ENCODE results near the gene ATP6V0B. TPM values are rescaled to one million over a fixed set of nuclear protein-coding genes. Genes with fewer than 3 reads are reported as not detected.

The ATP6V0B gene
- total RNA-seq, 4 donors from 2014 or later: 87.5 to 218 (median 122) TPM

DNA sequence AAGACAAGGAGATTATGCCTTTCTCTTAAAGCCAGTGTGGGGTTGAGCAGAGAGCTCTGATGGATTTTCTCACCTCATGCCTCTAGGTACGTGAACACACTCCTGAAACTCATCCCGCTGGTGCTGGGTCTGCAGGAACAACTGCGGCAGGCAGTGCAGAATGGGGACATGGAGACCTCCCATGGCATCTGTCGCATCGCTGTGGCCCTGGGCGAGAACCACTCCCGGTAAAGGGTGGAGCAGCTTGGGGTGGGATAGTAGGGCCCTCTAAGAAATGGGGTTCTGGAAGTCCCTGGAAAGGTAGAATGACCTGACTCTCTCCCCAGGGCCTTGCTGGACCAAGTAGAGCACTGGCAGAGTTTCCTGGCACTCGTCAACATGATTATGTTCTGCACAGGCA, 18.5 kb upstream of the ATP6V0B start:
- peaks cover 0 to 45% (median 0%) of the 10 kb centered on the region in 3 donors for H3K36me3 ChIP-seq
- H3K4me3 ChIP-seq: no peak overlapping the region
- TF ChIP-seq, protein P1, sequence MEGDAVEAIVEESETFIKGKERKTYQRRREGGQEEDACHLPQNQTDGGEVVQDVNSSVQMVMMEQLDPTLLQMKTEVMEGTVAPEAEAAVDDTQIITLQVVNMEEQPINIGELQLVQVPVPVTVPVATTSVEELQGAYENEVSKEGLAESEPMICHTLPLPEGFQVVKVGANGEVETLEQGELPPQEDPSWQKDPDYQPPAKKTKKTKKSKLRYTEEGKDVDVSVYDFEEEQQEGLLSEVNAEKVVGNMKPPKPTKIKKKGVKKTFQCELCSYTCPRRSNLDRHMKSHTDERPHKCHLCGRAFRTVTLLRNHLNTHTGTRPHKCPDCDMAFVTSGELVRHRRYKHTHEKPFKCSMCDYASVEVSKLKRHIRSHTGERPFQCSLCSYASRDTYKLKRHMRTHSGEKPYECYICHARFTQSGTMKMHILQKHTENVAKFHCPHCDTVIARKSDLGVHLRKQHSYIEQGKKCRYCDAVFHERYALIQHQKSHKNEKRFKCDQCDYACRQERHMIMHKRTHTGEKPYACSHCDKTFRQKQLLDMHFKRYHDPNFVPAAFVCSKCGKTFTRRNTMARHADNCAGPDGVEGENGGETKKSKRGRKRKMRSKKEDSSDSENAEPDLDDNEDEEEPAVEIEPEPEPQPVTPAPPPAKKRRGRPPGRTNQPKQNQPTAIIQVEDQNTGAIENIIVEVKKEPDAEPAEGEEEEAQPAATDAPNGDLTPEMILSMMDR (IDR thresholded peaks at IDR 0.05): no peak
- no peak for TF ChIP-seq POLR2A (IDR thresholded peaks at IDR 0.05)
- H3K27me3 ChIP-seq: no peaks in the 10 kb centered on the region
- no peak for DNase-seq
- H3K9me3 ChIP-seq: no peaks in the 10 kb centered on the region
- no peaks in the 10 kb centered on the region for H3K4me1 ChIP-seq
- H3K27ac ChIP-seq: no peak overlapping the region

DNA sequence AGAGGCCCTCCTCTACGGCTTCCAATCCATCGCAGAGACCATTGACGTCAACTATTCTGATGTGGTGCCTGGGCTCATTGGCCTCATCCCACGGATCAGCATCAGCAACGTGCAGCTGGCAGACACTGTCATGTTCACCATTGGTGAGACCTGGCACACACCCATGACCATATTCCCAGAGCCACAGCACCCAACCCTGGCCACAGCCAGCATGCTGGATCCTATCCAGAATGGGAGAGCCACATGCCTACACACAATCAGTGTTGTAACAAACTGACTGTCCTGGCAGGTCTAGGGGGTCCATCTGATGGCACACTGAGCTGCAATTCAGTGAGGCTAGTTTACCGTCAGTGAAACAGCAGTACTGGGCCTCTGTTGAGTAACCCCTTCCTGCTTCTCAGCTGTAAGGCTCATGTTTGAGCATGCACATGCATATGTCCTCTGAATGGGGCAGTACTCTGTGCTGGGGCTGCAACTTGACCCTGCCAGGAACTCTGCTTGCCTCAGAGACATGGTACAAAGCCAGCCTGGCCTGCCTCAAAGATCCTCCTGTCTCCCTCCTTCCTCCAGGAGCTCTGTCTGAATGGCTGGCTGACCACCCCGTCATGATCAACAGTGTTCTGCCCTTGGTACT, 17.2 kb upstream of the ATP6V0B start:
- H3K36me3 ChIP-seq: peaks cover 0 to 57% (median 0%) of the 10 kb centered on the region in 3 donors
- H3K27ac ChIP-seq: no peak overlapping the region
- no peaks in the 10 kb centered on the region for H3K27me3 ChIP-seq
- no peak for DNase-seq
- H3K9me3 ChIP-seq: no peaks in the 10 kb centered on the region
- TF ChIP-seq POLR2A (IDR thresholded peaks at IDR 0.05): no peak
- TF ChIP-seq, protein P1 (IDR thresholded peaks at IDR 0.05): no peak
- H3K4me1 ChIP-seq: no peaks in the 10 kb centered on the region
- no peak overlapping the region for H3K4me3 ChIP-seq

DNA sequence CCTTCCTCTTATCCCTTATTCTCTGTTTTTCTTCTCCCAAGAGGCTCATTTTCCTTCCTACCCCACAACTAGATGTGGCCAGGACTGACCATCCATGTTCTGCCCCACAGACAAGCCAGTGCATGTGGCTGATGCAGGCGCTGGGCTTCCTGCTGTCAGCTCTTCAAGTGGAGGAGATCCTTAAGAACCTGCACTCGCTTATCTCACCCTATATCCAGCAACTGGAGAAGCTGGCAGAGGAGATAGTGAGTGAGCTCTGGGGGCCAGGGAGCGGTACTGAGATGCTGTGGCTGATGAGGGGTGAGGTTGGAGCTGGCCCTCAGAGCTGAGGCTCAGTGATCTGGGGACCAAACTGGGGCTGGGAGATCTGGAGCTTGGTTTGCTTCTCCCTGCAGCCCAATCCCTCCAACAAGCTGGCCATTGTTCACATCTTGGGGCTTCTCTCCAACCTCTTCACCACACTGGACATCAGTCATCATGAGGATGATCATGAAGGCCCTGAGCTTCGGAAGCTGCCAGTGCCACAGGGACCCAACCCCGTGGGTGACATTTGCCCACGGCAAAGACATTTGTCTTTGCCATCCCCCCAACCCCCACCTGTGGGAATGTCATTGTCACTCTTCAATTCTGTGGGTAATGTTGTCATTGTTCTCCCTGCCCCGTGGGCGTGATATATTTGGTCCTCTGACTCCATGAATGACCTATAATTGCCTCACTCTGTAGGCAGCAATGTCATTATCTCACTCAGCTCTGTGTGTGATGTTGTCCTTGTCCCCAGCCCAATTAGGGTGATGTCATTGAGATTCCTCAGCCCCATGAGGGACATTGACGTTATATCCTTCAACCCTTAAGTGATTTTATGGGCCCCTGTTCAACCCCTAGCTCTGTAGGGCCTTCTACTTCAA, 16.2 kb upstream of the ATP6V0B start:
- H3K36me3 ChIP-seq: peaks cover 0 to 64% (median 0%) of the 10 kb centered on the region in 3 donors
- no peaks in the 10 kb centered on the region for H3K4me1 ChIP-seq
- DNase-seq: no peak
- TF ChIP-seq, protein P1 (IDR thresholded peaks at IDR 0.05): no peak
- no peak for TF ChIP-seq POLR2A (IDR thresholded peaks at IDR 0.05)
- no peak overlapping the region for H3K27ac ChIP-seq
- no peaks in the 10 kb centered on the region for H3K9me3 ChIP-seq
- H3K27me3 ChIP-seq: no peaks in the 10 kb centered on the region
- no peak overlapping the region for H3K4me3 ChIP-seq

DNA sequence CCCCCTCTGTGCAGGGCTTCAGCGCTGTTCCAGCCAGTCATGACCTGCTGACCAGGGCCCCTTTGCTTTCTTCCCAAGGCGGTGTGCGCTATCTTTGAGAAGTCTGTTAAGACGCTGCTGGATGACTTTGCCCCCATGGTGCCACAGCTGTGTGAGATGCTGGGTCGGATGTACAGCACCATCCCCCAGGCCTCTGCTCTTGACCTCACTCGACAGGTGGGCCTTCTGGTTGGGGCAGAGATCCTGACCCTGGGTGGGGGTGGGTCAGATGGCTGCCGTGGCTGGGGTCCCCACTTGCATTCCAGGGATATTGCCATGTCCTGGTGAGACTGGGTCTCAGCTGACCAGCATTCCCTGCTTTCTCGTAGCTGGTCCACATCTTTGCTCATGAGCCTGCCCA, 14.0 kb upstream of the ATP6V0B start:
- TF ChIP-seq POLR2A (IDR thresholded peaks at IDR 0.05): no peak
- TF ChIP-seq, protein P1 (IDR thresholded peaks at IDR 0.05): no peak
- Histone ChIP-seq H3K9me3 (no peaks in the 10 kb centered on the region), H3K27ac (no peak overlapping the region), H3K4me3 (no peak overlapping the region), H3K27me3 (no peaks in the 10 kb centered on the region), H3K4me1 (no peaks in the 10 kb centered on the region), H3K36me3 (peaks cover 0 to 64% (median 0%) of the 10 kb centered on the region in 3 donors)
- DNase-seq: no peak

DNA sequence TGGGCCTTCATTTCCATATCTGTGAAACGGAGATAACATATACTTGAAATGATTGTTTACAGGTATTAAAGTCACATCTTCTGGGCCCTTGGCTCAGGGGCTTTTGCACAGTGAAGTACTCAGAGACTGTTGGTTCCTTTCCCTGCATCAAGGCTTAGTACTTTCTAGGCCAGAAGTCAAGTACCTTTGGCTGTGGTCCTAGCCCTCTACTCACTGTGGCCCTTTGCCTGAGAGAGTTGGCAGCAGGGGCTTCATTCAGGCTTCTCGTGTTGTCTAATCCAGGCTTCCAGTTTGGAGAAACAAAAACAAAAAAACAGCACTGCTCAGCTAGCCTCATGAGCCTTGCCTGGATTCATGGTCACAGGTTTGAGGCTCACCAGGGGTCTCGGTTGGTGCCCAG, 13.1 kb upstream of the ATP6V0B start:
- H3K27me3 ChIP-seq: no peaks in the 10 kb centered on the region
- no peak for DNase-seq
- peaks cover 0 to 58% (median 0%) of the 10 kb centered on the region in 3 donors for H3K36me3 ChIP-seq
- no peaks in the 10 kb centered on the region for H3K9me3 ChIP-seq
- TF ChIP-seq POLR2A (IDR thresholded peaks at IDR 0.05): no peak
- TF ChIP-seq, protein P1 (IDR thresholded peaks at IDR 0.05): no peak
- no peak overlapping the region for H3K4me3 ChIP-seq
- H3K27ac ChIP-seq: no peak overlapping the region
- H3K4me1 ChIP-seq: no peaks in the 10 kb centered on the region
